Spleen (tissue), 7 donors: Measurements from ENCODE around the gene DEFB114.
"Not testable (repeated sequence)": the region's sequence is repeated elsewhere in the genome, so short reads cannot be mapped to it uniquely, and the experiment has no call there.

Experiments
- CTCF ChIP-seq, 11 experiments: fragments of 200-600 bp in 7 of 11; fragments of 450-650 bp in 4 of 11; sonication (generic) in 4 of 11; IDR thresholded peaks in 8 of 11; conservative IDR thresholded peaks in 3 of 11; 1 replicate in 7 of 11; 2 replicates in 4 of 11; pipeline versions ENCODE4 v1.4.0 to v1.8.0; 2016 to 2021; ENCODE audit warnings: antibody characterized with exemption in 11 of 11, inconsistent platforms in 4 of 11, mild to moderate bottlenecking in 1 of 11
- POLR2A ChIP-seq, 3 donors: fragments of 450-650 bp; IDR thresholded peaks; one replicate each; pipeline ENCODE4 v1.5.1; 2017; ENCODE audit warnings: antibody characterized with exemption in 3 of 3, mild to moderate bottlenecking in 1 of 3
- POLR2AphosphoS5 ChIP-seq, 3 donors: sonication (generic); formaldehyde crosslinking; IDR thresholded peaks; one replicate each; pipeline ENCODE4 v1.5.1; 2017; ENCODE audit warnings: antibody characterized with exemption in 3 of 3
- donor health status: DM: no; HTN: no; CAD: no; lungs with moderate emphysema.
- donor health status: DM: no; HTN: no; CAD: no.
- donor health status: DM: no; HTN: no; CAD: no.

DNA sequence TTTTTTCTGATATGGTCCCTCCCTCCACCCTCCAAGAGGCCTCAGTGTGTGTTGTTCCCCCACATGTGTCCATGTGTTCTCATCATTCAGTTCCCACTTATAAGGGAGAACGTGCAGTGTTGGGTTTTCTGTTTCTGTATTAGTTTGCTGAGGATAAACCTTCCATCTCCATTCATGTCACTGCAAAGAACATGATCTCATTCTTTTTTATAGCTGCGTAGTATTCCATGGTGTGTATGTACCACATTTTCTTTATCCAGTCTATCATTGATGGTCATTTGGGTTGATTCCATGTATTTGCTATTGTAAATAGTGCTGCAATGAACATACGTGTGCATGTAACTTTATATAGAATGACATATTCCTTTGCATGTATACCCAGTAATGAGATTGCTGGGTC lies 19.9 kb downstream of the DEFB114 start:
- not testable (repeated sequence) for TF ChIP-seq CTCF (IDR thresholded peaks at IDR 0.05 in 8 of 11, conservative IDR thresholded peaks at IDR 0.05 in 3 of 11); POLR2A (IDR thresholded peaks at IDR 0.05); POLR2AphosphoS5 (IDR thresholded peaks at IDR 0.05)
